Astrocyte of the cerebellum (primary cell): ENCODE results near the gene ANO6.

Experiments
- DNase-seq: peaks from one replicate; pipeline ENCODE4 v3.0.0-alpha.2; 2011; ENCODE audit warnings: low read depth
- H3K4me3 ChIP-seq: 2 replicates; pipeline ENCODE4 v1.5.1; 2011; ENCODE audit warnings: mild to moderate bottlenecking, low read depth, low read length, moderate library complexity
- in situ Hi-C: cut with HindIII; loops from 2 replicates; pipeline ENCODE4 v1.10.0; 2017; ENCODE audit warnings: low sequenced_read_pairs
- TF ChIP-seq, protein P1 (sequence below): IDR thresholded peaks from 2 replicates; pipeline ENCODE4 v1.5.1; 2012; ENCODE audit warnings: low read length, low read depth, moderate library complexity, mild to moderate bottlenecking; ENCODE audit errors: missing control alignments

Gene ANO6

DNA sequence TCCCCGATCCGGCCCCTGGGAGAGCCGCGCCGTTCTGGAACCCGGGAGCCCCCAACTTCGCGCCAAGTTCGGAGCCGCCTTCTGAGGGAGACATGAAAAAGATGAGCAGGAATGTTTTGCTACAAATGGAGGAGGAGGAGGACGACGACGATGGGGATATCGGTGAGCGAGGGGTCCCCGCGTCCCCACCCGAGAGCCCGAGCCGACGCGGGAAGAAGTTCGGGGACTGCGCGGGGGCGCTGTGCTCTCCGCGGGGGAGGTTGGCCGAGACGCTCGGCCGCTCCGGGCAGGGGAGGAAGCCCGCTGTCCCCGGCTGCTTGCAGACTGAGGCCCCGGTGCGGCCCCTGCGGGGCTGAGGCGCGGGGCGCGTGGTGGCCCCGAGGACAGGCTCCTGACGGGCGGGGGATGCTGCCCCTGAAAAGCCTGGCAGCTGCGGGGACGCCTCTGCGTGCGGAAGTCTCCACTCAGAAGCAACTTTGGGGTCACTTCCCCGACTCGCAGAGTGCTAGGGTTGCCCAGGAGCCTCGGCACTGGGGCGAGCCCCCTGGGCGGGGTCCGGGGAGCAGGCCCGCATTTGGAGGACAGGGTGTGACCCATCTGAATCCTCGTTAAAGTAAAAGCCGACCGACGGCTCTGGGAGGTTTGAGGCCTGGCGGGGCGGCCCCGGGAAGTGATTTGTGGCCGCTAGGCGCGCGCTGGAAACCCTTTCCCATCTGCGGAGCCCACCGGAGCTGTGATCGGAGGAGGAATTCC, 511 bp downstream of the ANO6 start:
- no peak for DNase-seq
- TF ChIP-seq, protein P1, sequence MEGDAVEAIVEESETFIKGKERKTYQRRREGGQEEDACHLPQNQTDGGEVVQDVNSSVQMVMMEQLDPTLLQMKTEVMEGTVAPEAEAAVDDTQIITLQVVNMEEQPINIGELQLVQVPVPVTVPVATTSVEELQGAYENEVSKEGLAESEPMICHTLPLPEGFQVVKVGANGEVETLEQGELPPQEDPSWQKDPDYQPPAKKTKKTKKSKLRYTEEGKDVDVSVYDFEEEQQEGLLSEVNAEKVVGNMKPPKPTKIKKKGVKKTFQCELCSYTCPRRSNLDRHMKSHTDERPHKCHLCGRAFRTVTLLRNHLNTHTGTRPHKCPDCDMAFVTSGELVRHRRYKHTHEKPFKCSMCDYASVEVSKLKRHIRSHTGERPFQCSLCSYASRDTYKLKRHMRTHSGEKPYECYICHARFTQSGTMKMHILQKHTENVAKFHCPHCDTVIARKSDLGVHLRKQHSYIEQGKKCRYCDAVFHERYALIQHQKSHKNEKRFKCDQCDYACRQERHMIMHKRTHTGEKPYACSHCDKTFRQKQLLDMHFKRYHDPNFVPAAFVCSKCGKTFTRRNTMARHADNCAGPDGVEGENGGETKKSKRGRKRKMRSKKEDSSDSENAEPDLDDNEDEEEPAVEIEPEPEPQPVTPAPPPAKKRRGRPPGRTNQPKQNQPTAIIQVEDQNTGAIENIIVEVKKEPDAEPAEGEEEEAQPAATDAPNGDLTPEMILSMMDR = peak; percentile 41
- in situ Hi-C loops = no loop called here
- peak overlapping the region; percentile 66 for H3K4me3 ChIP-seq

DNA sequence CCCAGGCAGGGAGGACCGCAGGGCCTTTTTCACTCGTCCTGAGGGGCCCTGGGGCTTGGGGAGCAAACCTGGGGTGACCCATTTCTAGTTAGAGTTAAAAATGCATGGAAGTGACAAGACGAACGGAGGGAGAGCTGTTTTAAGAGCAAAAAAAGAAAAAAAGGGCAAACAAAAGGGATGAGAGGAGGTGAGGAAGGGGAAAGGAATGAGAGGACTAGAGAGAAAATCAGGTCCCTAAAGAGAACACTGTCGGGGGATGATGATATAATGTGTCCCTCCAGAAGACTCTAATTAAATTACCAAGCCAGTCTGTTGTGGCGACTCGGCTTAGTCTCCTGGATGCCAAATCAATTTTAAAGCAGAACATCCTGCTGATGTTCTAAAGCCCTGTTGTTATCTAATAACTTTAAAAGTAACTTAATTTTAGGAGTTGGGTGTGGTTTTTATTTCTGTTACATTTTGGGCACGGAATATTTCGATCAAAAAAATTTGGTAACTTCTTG, 1.1 kb downstream of the ANO6 start:
- DNase-seq = no peak
- TF ChIP-seq, protein P1 = no peak
- H3K4me3 ChIP-seq = peak overlapping the region; percentile 66
- in situ Hi-C loops = no loop called here

DNA sequence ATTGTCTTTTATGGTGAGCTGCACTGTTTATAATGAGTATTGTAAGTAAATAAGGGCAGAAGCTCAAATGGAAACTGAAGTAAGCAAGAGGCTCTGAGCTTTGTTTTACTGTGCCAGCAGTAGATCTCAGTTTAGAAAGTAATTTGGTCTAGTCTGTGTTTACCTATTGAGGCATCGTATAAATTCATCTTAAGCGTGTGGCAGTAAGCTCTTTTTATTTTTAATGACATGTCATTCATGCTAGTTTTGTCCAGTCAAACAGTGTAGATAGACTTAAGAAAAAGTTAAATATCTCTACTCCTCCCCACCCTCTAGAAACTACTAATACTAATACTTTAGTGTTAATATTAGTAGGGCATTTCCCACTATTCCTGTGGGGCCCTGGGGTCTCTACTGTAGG, 2.0 kb downstream of the ANO6 start:
- TF ChIP-seq, protein P1 = no peak
- peak overlapping the region; percentile 66 for H3K4me3 ChIP-seq
- in situ Hi-C loops = no loop called here
- DNase-seq = no peak

DNA sequence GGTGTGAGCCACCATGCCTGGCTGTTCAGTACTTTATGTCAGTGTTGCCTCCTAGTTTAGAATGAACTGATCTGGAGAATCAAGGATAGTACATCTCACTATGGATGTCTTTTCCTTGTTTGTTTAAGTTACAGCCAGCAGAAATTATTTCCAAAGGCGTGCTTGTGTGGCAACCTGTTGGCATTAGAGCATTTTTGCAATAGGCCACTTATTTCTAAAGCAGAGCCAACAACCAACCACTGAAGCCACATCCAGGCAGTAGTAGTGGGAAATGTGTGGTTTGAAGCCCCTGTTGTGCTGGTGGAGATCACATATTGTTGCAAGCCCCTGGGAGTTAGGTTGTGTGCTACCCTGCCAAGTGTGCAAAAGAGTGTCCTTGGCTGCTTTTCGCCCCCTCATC, 3.7 kb downstream of the ANO6 start:
- no peak overlapping the region for H3K4me3 ChIP-seq
- DNase-seq = no peak
- in situ Hi-C loops = no loop called here
- TF ChIP-seq, protein P1 = no peak

DNA sequence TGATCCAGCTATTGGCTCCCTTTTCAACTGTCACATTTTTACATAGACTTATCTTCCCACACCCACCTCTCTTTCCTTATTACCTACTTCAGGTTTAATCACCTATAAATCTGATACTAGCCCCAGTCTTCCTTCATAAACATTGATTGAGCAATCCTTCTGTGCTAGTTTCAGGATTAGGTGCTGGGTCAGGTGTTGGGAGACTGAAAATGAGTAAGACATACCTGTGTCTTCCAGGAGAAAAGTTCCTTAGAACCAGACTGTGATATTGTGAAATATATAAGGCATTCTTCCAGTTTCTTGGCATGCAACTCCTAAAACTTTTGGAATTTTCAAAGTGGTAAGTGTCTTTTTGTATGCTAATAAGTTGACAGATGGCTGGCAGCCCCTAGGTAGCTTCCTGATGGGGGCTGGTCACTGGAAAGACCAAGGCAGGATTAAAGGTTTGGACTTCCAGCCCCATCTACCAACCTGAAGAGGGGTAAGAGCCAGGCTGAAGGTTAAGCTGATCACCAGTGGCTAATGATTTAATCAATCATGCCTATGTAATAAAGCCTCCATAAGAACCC, 4.6 kb downstream of the ANO6 start:
- in situ Hi-C loops = no loop called here
- no peak overlapping the region for H3K4me3 ChIP-seq
- TF ChIP-seq, protein P1 = no peak
- no peak for DNase-seq

DNA sequence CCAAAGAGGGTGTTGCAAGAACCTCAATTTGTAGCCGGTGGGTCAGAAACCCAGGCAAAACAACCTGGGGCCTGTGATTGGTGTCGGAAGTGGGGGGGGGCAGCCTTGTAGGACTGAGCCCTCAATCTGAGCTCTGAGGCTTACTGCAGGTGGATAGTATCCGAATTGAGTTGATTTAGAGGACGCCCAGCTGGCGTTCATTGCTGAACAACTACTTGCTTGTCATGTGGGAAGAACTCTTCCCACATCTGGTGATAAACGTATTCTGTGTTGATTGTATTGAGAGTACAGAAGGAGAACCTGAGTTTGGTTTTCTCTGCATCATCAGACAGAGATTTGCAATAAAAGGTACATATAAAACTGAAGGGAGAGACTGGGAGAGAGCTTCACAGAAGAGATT, 5.1 kb downstream of the ANO6 start:
- no peak overlapping the region for H3K4me3 ChIP-seq
- in situ Hi-C loops = no loop called here
- no peak for DNase-seq
- TF ChIP-seq, protein P1 = no peak
